HCT116 (cell line): ENCODE data around the gene CFAP221. TPM values are rescaled to one million over a fixed set of nuclear protein-coding genes. Genes with fewer than 3 reads are reported as not detected.

Experiments
- ATAC-seq: fragments of 200-7000 bp; cut with Tn5 transposase; 2 replicates; pipeline ENCODE4 v1.9.1; 2020; ENCODE audit warnings: mild to moderate bottlenecking, moderate library complexity
- BruUV-seq: library from RNA; stranded (reverse); fragments of 400-500 nt; replicated peaks from 2 replicates; lab custom pipeline; 2021; lab: Mats Ljungman, UMichigan
- CTCF ChIA-PET: fragments of 300-600 bp; sonication (Branson Sonifier 250); formaldehyde crosslinking; loops from one replicate; lab custom pipeline; 2021; ENCODE audit warnings: antibody characterized with exemption; lab: Charles Lee
- POLR2A ChIA-PET: fragments of 300-600, 350-600 bp; sonication (Branson Sonifier 250); formaldehyde crosslinking; loops from one replicate; lab custom pipeline; 2021; ENCODE audit warnings: antibody characterized with exemption; lab: Charles Lee
- RAD21 ChIA-PET, 2 experiments: fragments of 300-600 bp; sonication (Branson Sonifier 250); formaldehyde crosslinking; loops; one replicate each; lab custom pipeline; 2023; ENCODE audit warnings: low total read pairs in 2 of 2; ENCODE audit not compliant: uncharacterized antibody in 2 of 2, unreplicated experiment in 2 of 2, low non-redundant PET in 1 of 2; lab: Charles Lee
- DNase-seq: peaks from one replicate; pipeline ENCODE4 v3.0.0-alpha.2; 2010; ENCODE audit warnings: low read depth, low spot score
- H2AFZ ChIP-seq: fragments of 200-600 bp; shearing (Covaris generic), sonication (generic); 2 replicates; pipeline ENCODE4 v1.6.1; 2017; ENCODE audit warnings: low read depth, mixed run types, mixed read lengths, antibody characterized with exemption, low read length; ENCODE audit not compliant: poor library complexity, severe bottlenecking
- H3K27ac ChIP-seq: 2 replicates; pipeline ENCODE4 v1.5.1; 2012; ENCODE audit warnings: low read depth, low read length
- H3K27me3 ChIP-seq: fragments of 200-600 bp; sonication (generic); 2 replicates; pipeline ENCODE4 v1.6.1; 2016; ENCODE audit warnings: mixed run types, low read length, mixed read lengths; ENCODE audit not compliant: insufficient read depth
- H3K36me3 ChIP-seq, 2 experiments: fragments of 200-500 bp in 1 of 2; fragments of 200-600 bp in 1 of 2; sonication (Bioruptor generic) in 1 of 2; sonication (generic) in 1 of 2; 2 replicates each; pipeline versions ENCODE4 v1.5.1 to v1.6.1; 2014 to 2016; ENCODE audit warnings: low read length in 2 of 2, inconsistent platforms in 1 of 2, mixed read lengths in 1 of 2, mixed run types in 1 of 2; ENCODE audit not compliant: insufficient read depth in 2 of 2, control insufficient read depth in 1 of 2
- H3K4me1 ChIP-seq, 2 experiments: fragments of 200-600 bp in 1 of 2; sonication (generic) in 1 of 2; 2 replicates each; pipeline versions ENCODE4 v1.5.1 to v1.6.1; 2012 to 2017; ENCODE audit warnings: low read length in 2 of 2, inconsistent platforms in 1 of 2, mild to moderate bottlenecking in 1 of 2, mixed read lengths in 1 of 2, mixed run types in 1 of 2, moderate library complexity in 1 of 2; ENCODE audit not compliant: insufficient read depth in 2 of 2, control insufficient read depth in 1 of 2
- H3K4me2 ChIP-seq: fragments of 200-600 bp; sonication (generic); 2 replicates; pipeline ENCODE4 v1.6.1; 2017; ENCODE audit warnings: mixed run types, low read length, mixed read lengths
- H3K4me3 ChIP-seq, 2 experiments: fragments of 200-600 bp in 1 of 2; sonication (generic) in 1 of 2; replicated peaks in 1 of 2; 2 replicates each; pipeline ENCODE4 v1.5.1; 2011 to 2016; ENCODE audit warnings: low read length in 2 of 2, control low read depth in 1 of 2, low read depth in 1 of 2, mild to moderate bottlenecking in 1 of 2, mixed read lengths in 1 of 2, mixed run types in 1 of 2
- H3K79me2 ChIP-seq: fragments of 200-600 bp; sonication (generic); 2 replicates; pipeline ENCODE4 v1.6.1; 2017; ENCODE audit warnings: mild to moderate bottlenecking, mixed run types, low read length, moderate library complexity, mixed read lengths; ENCODE audit not compliant: insufficient read depth
- H3K9ac ChIP-seq: fragments of 200-600 bp; sonication (generic); 2 replicates; pipeline ENCODE4 v1.6.1; 2016; ENCODE audit warnings: low read length, mixed read lengths
- H3K9me2 ChIP-seq: fragments of 200-600 bp; sonication (generic), shearing (Covaris generic); 2 replicates; pipeline ENCODE4 v1.6.1; 2017; ENCODE audit warnings: mixed run types, mild to moderate bottlenecking, moderate library complexity; ENCODE audit not compliant: insufficient read depth
- H3K9me3 ChIP-seq, 2 experiments: fragments of 200-500 bp in 1 of 2; fragments of 200-600 bp in 1 of 2; sonication (Bioruptor generic) in 1 of 2; sonication (generic) in 1 of 2; 2 replicates each; pipeline ENCODE4 v1.6.1; 2014 to 2017; ENCODE audit warnings: low read length in 2 of 2, mixed read lengths in 2 of 2, inconsistent platforms in 1 of 2, low read depth in 1 of 2, mild to moderate bottlenecking in 1 of 2, mixed run types in 1 of 2, moderate library complexity in 1 of 2; ENCODE audit not compliant: control insufficient read depth in 1 of 2, insufficient read depth in 1 of 2
- H4K20me1 ChIP-seq: fragments of 200-600 bp; sonication (generic), shearing (Covaris generic); 2 replicates; pipeline ENCODE4 v1.6.1; 2017; ENCODE audit warnings: mixed run types, mild to moderate bottlenecking, moderate library complexity; ENCODE audit not compliant: insufficient read depth
- ATF3 ChIP-seq: IDR thresholded peaks from 2 replicates; pipeline ENCODE4 v1.6.1; 2012
- CBX3 ChIP-seq: IDR thresholded peaks from 2 replicates; pipeline ENCODE4 v1.6.1; 2012; ENCODE audit warnings: low read depth
- CTCF ChIP-seq, 3 experiments: fragments of 200-600 bp in 1 of 3; sonication (generic) in 1 of 3; IDR thresholded peaks in 2 of 3; conservative IDR thresholded peaks in 1 of 3; 2 replicates each; pipeline ENCODE4 v1.5.1; 2012 to 2017; ENCODE audit warnings: low read depth in 2 of 3, low read length in 2 of 3, antibody characterized with exemption in 1 of 3, borderline replicate concordance in 1 of 3, control low read depth in 1 of 3, mild to moderate bottlenecking in 1 of 3, mixed read lengths in 1 of 3, mixed run types in 1 of 3, moderate library complexity in 1 of 3; ENCODE audit not compliant: insufficient read depth in 1 of 3
- EZH2phosphoT487 ChIP-seq: fragments of 200-600 bp; IDR thresholded peaks from 2 replicates; pipeline ENCODE4 v1.6.1; 2018; ENCODE audit warnings: antibody characterized with exemption, borderline replicate concordance
- JUND ChIP-seq: IDR thresholded peaks from 2 replicates; pipeline ENCODE4 v1.6.1; 2012
- POLR2A ChIP-seq: IDR thresholded peaks from 2 replicates; pipeline ENCODE4 v1.7.0; 2011; ENCODE audit warnings: borderline replicate concordance; ENCODE audit not compliant: insufficient read depth, insufficient read length; ENCODE audit errors: extremely low read depth
- POLR2AphosphoS5 ChIP-seq: IDR thresholded peaks from 2 replicates; pipeline ENCODE4 v1.6.1; 2011; ENCODE audit warnings: mild to moderate bottlenecking, low read depth, low read length, moderate library complexity
- RAD21 ChIP-seq: IDR thresholded peaks from 2 replicates; pipeline ENCODE4 v1.6.1; 2012; ENCODE audit warnings: low read depth, mild to moderate bottlenecking
- SIN3A ChIP-seq: IDR thresholded peaks from 2 replicates; pipeline ENCODE4 v1.6.1; 2012; ENCODE audit warnings: low read depth
- SP1 ChIP-seq: IDR thresholded peaks from 2 replicates; pipeline ENCODE4 v1.6.1; 2012; ENCODE audit warnings: low read depth
- YY1 ChIP-seq: IDR thresholded peaks from 2 replicates; pipeline ENCODE4 v1.6.1; 2011; ENCODE audit warnings: low read length, low read depth, moderate library complexity, mild to moderate bottlenecking; ENCODE audit not compliant: insufficient replicate concordance; ENCODE audit errors: extremely low read depth
- intact Hi-C: fragments of 100-400 bp; cut with micrococcal nuclease; formaldehyde crosslinking; loops from 2 replicates; pipeline ENCODE4 v1.10.0; 2022
- total RNA-seq: library from RNA; stranded (reverse); gene quantifications from one replicate; pipeline ENCODE4 v1.2.1, GENCODE V29; 2021; ENCODE audit not compliant: unreplicated experiment
- TF ChIP-seq, protein P1 (sequence below): IDR thresholded peaks from 2 replicates; pipeline ENCODE4 v1.6.1; 2011; ENCODE audit warnings: mild to moderate bottlenecking, low read length, moderate library complexity; ENCODE audit not compliant: insufficient replicate concordance; ENCODE audit errors: extremely low read depth

CFAP221 gene
- total RNA-seq, 1 experiment from 2014 or later, result 0.96 TPM

GRCh38 chr2:119672161-119672862, 128.1 kb downstream of the CFAP221 start (continued):
- TF ChIP-seq, protein P1, sequence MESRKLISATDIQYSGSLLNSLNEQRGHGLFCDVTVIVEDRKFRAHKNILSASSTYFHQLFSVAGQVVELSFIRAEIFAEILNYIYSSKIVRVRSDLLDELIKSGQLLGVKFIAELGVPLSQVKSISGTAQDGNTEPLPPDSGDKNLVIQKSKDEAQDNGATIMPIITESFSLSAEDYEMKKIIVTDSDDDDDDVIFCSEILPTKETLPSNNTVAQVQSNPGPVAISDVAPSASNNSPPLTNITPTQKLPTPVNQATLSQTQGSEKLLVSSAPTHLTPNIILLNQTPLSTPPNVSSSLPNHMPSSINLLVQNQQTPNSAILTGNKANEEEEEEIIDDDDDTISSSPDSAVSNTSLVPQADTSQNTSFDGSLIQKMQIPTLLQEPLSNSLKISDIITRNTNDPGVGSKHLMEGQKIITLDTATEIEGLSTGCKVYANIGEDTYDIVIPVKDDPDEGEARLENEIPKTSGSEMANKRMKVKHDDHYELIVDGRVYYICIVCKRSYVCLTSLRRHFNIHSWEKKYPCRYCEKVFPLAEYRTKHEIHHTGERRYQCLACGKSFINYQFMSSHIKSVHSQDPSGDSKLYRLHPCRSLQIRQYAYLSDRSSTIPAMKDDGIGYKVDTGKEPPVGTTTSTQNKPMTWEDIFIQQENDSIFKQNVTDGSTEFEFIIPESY, result no peak
- TF ChIP-seq, all 23 proteins: peak for 0

- BruUV-seq, result no TSS peak
- Histone ChIP-seq H3K79me2 (no peaks in the 10 kb centered on the region), H3K9ac (no peak overlapping the region), H3K36me3 (no peaks in the 10 kb centered on the region), H3K4me1 (peaks cover 0 to 3% of the 10 kb centered on the region in 2 experiments; a peak in 1 of 4 replicates), H3K9me3 (no peaks in the 10 kb centered on the region), H4K20me1 (no peaks in the 10 kb centered on the region), H3K27me3 (no peaks in the 10 kb centered on the region), H3K4me3 (no peak overlapping the region), H2AFZ (no peak overlapping the region), H3K9me2 (no peaks in the 10 kb centered on the region), H3K4me2 (no peak overlapping the region), H3K27ac (no peak overlapping the region)
- DNase-seq (no peak), ATAC-seq (no peak)
- TF ChIP-seq POLR2AphosphoS5, result no peak
- TF ChIP-seq POLR2A, result no peak
- TF ChIP-seq YY1, result no peak
- TF ChIP-seq CTCF (IDR thresholded peaks at IDR 0.05 in 2 of 3, conservative IDR thresholded peaks at IDR 0.05 in 1 of 3; ENCODE audit: borderline replicate concordance in 1 of 3, insufficient read depth in 1 of 3, low read depth in 2 of 3, low read length in 2 of 3), result no peak
- no peak for TF ChIP-seq ATF3
- no peak for TF ChIP-seq CBX3
- no peak for TF ChIP-seq SP1
- no peak for TF ChIP-seq RAD21
- TF ChIP-seq SIN3A, result no peak
- TF ChIP-seq JUND, result no peak
- no peak for TF ChIP-seq EZH2phosphoT487
- ChIA-PET CTCF (no interaction called here), POLR2A (no interaction called here), RAD21 (no interaction called here)
- intact Hi-C loops, result no loop called here
Measured at GRCh38 chr2:119673796-119674195, 129.5 kb downstream of the CFAP221 start.
